ENCODE data around the gene CCDC68. TPM values are rescaled to one million over a fixed set of nuclear protein-coding genes. Genes with fewer than 3 reads are reported as not detected.

The CCDC68 gene, protein sequence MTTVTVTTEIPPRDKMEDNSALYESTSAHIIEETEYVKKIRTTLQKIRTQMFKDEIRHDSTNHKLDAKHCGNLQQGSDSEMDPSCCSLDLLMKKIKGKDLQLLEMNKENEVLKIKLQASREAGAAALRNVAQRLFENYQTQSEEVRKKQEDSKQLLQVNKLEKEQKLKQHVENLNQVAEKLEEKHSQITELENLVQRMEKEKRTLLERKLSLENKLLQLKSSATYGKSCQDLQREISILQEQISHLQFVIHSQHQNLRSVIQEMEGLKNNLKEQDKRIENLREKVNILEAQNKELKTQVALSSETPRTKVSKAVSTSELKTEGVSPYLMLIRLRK
- 1 to 10 TPM; 2.3 to 4.1 (median 2.6) TPM for total RNA-seq

DNA sequence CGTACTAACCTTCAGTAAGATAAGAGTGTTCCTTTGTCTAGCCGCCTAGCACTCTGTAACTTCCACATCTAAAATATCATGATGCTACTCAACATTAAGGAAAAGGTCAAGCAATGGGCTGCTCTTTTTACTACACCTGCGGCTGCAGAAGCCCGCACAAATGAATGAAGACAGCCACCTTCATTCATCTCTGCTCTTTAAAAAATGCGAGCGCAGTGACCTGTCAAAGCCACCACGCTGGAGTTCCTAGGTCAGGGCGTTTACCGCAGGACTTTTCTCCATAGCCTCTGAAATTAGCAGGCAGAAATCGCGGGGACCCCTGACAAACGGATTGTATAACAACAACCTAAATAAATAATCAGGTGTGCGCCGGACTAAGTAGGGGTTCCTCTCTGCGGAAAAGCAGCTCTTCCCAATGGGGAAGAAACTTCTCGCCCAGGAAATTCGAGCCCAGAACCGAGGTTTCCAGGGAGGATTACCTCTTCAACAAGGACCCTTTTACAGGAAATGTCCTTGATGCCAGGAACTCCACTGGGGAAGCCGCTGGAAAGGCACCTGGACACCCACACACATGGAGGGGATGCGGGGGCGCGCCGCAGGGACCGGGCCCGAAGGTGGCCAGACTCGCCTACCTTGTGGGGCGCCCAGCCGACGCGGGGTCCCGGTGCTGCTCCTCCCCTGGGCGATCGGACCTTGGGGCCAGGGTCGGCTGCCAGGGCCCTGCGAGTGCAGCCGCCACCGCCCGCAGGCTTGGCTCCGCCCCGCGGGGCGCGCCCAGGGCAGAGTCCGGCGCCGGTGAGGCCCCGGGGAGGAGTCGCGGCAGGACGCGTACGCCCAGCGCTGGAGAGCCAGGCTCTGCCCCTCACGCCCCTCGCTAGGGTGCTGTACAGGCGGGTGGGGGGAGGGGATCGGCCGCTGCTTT lies at the start of gene CCDC68:
Gene CCDC68 (minus strand): TSS at position 758 of the 922 bp plus-strand sequence. CDS start 16,670 bp downstream, outside the sequence.
- DNase-seq (ENCODE audit: extremely low spot score): peak; percentile 66
- peak within 1 kb of the TSS in 3 of 4 donors; percentile 4 to 57 (median 33) for H3K27ac ChIP-seq (replicated peaks in 1 of 4)
- 39% methylated on average over 20 of the region's 58 CpGs for WGBS

DNA sequence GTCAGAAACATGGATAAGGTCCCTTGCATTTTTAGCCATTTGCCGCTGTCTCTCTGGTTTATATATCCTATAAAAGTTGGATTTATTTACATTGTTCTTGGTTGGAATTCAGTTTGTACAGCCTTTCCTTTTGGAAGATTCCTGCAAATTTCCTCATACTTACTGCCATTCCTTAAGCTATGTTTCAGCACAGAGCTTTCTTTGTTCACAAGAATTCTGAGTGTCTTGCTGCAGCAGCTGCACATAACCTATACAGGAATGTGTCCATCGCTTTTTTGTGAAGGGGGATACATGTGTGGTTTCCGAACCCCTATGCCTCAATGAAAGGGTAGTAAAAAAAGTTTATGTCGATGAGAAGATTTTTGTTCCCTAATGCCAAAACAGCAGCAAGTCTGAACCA lies 48.3 kb upstream of the CCDC68 start:
- Histone ChIP-seq H3K4me3 (no peak overlapping the region), H3K4me1 (no peaks in the 10 kb centered on the region), H3K27ac (replicated peaks in 1 of 4) (no peak overlapping the region), H3K9me3 (no peaks in the 10 kb centered on the region), H3K27me3 (no peaks in the 10 kb centered on the region), H3K36me3 (no peaks in the 10 kb centered on the region)
- DNase-seq (ENCODE audit: extremely low spot score): no peak
- 71% methylated on average over 4 of the region's 4 CpGs for WGBS
- intact Hi-C loops (cut with DNase I): no loop called here
- TF ChIP-seq, protein P1, sequence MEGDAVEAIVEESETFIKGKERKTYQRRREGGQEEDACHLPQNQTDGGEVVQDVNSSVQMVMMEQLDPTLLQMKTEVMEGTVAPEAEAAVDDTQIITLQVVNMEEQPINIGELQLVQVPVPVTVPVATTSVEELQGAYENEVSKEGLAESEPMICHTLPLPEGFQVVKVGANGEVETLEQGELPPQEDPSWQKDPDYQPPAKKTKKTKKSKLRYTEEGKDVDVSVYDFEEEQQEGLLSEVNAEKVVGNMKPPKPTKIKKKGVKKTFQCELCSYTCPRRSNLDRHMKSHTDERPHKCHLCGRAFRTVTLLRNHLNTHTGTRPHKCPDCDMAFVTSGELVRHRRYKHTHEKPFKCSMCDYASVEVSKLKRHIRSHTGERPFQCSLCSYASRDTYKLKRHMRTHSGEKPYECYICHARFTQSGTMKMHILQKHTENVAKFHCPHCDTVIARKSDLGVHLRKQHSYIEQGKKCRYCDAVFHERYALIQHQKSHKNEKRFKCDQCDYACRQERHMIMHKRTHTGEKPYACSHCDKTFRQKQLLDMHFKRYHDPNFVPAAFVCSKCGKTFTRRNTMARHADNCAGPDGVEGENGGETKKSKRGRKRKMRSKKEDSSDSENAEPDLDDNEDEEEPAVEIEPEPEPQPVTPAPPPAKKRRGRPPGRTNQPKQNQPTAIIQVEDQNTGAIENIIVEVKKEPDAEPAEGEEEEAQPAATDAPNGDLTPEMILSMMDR (IDR thresholded peaks at IDR 0.05): no peak
- TF ChIP-seq POLR2AphosphoS5 (IDR thresholded peaks at IDR 0.05) (no peak), EP300 (IDR thresholded peaks at IDR 0.05) (no peak), POLR2A (IDR thresholded peaks at IDR 0.05; ENCODE audit: low read depth) (no peak)

More for the DNA sequence above, at the start of gene CCDC68:
- intact Hi-C loops (cut with DNase I): no loop called here
- H3K4me3 ChIP-seq: peak within 1 kb of the TSS; percentile 45 to 58 (median 46)
- H3K36me3 ChIP-seq: no peaks in the 10 kb centered on the region
- peaks cover 0 to 31% (median 8%) of the 10 kb centered on the region in 4 donors for H3K27me3 ChIP-seq
- peaks cover 0 to 6% (median 4%) of the 10 kb centered on the region in 4 donors for H3K4me1 ChIP-seq
- peak; percentile 6 to 20 for TF ChIP-seq POLR2AphosphoS5 (IDR thresholded peaks at IDR 0.05)
- TF ChIP-seq, protein P1 (IDR thresholded peaks at IDR 0.05): no peak
- no peaks in the 10 kb centered on the region for H3K9me3 ChIP-seq

DNA sequence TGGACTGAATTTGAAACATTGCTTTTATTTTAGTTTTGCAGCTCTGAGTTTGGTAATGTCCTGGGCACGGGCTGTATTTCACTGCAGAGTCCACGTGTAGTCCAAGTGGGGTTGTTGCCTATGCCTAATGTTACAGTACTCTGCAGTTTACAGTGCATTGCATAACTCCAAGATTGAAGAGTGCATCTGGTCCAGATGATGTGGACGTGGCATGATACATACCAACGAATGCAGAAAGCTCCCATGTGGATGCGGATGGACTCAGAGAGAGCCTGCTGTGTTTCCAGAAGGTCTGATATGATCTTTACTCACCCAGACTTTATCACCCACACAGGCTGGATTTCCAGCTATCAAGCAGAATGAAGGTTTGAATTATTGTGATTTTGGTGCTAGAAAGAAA lies 44.4 kb upstream of the CCDC68 start:
- TF ChIP-seq POLR2A (IDR thresholded peaks at IDR 0.05; ENCODE audit: low read depth) (no peak), EP300 (IDR thresholded peaks at IDR 0.05) (no peak), POLR2AphosphoS5 (IDR thresholded peaks at IDR 0.05) (no peak)
- TF ChIP-seq, protein P1 (IDR thresholded peaks at IDR 0.05): no peak
- no peaks in the 10 kb centered on the region for H3K36me3 ChIP-seq
- no peaks in the 10 kb centered on the region for H3K4me1 ChIP-seq
- intact Hi-C loops (cut with DNase I): no loop called here
- WGBS: 80% methylated on average over 5 of the region's 5 CpGs
- H3K27ac ChIP-seq (replicated peaks in 1 of 4): no peak overlapping the region
- no peak overlapping the region for H3K4me3 ChIP-seq
- no peaks in the 10 kb centered on the region for H3K9me3 ChIP-seq
- no peaks in the 10 kb centered on the region for H3K27me3 ChIP-seq
- DNase-seq (ENCODE audit: extremely low spot score): no peak

DNA sequence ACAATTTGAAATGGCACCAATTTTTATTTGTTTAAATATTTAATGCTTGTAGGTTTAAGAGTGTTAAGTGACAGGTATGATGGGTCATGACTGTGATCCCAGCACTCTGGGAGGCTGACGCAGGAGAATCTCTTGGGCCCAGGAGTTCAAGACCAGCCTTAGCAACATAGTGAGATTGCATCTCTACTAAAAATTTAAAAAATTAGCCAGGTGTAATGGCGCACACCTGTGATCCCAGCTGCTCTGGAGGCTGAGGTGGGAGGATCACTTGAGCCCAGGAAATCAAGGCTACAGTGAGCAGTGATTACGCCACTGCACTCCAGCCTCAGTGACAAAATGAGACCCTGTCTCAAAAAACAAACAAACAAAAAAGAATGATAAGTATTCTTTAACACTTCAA lies 43.0 kb upstream of the CCDC68 start:
- no peak for DNase-seq (ENCODE audit: extremely low spot score)
- Histone ChIP-seq H3K4me1 (no peaks in the 10 kb centered on the region), H3K27ac (replicated peaks in 1 of 4) (no peak overlapping the region), H3K4me3 (no peak overlapping the region), H3K27me3 (no peaks in the 10 kb centered on the region), H3K36me3 (no peaks in the 10 kb centered on the region), H3K9me3 (no peaks in the 10 kb centered on the region)
- intact Hi-C loops (cut with DNase I): no loop called here
- 94% methylated on average over 3 of the region's 3 CpGs for WGBS
- TF ChIP-seq, protein P1 (IDR thresholded peaks at IDR 0.05): no peak
- TF ChIP-seq POLR2A (IDR thresholded peaks at IDR 0.05; ENCODE audit: low read depth) (no peak), POLR2AphosphoS5 (IDR thresholded peaks at IDR 0.05) (no peak), EP300 (IDR thresholded peaks at IDR 0.05) (no peak)
